ENCODE data around the gene HOOK1. TPM values are rescaled to one million over a fixed set of nuclear protein-coding genes. Genes with fewer than 3 reads are reported as not detected.
A peak's percentile ranks its signal among the peaks of the same experiment; 100 is the strongest.

HOOK1 gene
- total RNA-seq, 6 experiments from 2014 or later, result 15.2 to 30.6 (median 26.7) TPM

- Histone ChIP-seq H3K4me3 (no peak overlapping the region), H3K27me3 (no peaks in the 10 kb centered on the region), H3K36me3 (no peaks in the 10 kb centered on the region), H3K4me1 (no peaks in the 10 kb centered on the region), H3K27ac (no peak overlapping the region), H3K9me3 (no peaks in the 10 kb centered on the region)
- DNase-seq (no peak), ATAC-seq (peak in 2 of 4 donors; percentile 14 to 19)
- 61% methylated on average over 3 of the region's 7 CpGs for WGBS (ENCODE audit: insufficient coverage, low coverage, low lambda C conversion rate, missing lambda C conversion rate)
- intact Hi-C loops (cut with DNase I), result no loop called here
- TF ChIP-seq POLR2A (IDR thresholded peaks at IDR 0.05), result no peak
- TF ChIP-seq CTCF (IDR thresholded peaks at IDR 0.05), result no peak
Measured at GRCh38 chr1:59776960-59777852, 37.5 kb upstream of the HOOK1 start.

DNA sequence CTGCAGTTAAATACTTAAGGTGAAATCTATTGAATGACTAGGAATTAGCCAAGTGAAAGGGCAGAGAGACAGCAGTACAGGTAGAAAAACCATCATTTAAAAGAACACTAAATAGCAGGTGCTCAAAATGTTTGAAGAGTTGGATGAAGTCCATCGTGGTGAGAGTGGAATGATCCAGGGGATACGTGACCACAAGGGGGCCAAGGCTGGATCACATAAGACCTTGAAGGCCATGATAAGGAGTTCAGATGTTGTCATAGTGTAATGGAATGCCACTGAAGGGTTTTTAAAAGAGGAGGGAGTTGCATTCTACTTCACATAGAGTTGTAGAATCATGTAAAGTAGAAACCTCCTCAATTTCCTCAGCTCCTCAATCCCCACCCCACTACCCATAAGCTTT lies 34.8 kb upstream of the HOOK1 start:
- WGBS (ENCODE audit: insufficient coverage, low coverage, low lambda C conversion rate, missing lambda C conversion rate), result 73% methylated on average over 2 of the region's 2 CpGs
- peak in 1 of 4 donors; percentile 12 for TF ChIP-seq CTCF (IDR thresholded peaks at IDR 0.05)
- no peak for TF ChIP-seq POLR2A (IDR thresholded peaks at IDR 0.05)
- Histone ChIP-seq H3K9me3 (no peaks in the 10 kb centered on the region), H3K27ac (no peak overlapping the region), H3K27me3 (no peaks in the 10 kb centered on the region), H3K4me3 (no peak overlapping the region), H3K36me3 (no peaks in the 10 kb centered on the region), H3K4me1 (no peaks in the 10 kb centered on the region)
- ATAC-seq, result no peak
- DNase-seq, result no peak
- intact Hi-C loops (cut with DNase I), result no loop called here

- no peaks in the 10 kb centered on the region for H3K9me3 ChIP-seq
- H3K36me3 ChIP-seq, result no peaks in the 10 kb centered on the region
- H3K27me3 ChIP-seq, result no peaks in the 10 kb centered on the region
- H3K27ac ChIP-seq, result no peak overlapping the region
- intact Hi-C loops (cut with DNase I), result no loop called here
- TF ChIP-seq CTCF (IDR thresholded peaks at IDR 0.05) (no peak), POLR2A (IDR thresholded peaks at IDR 0.05) (no peak)
- no peak overlapping the region for H3K4me3 ChIP-seq
- no peak for DNase-seq
- no peak for ATAC-seq
- no peaks in the 10 kb centered on the region for H3K4me1 ChIP-seq
Measured at GRCh38 chr1:59788825-59789224, 25.9 kb upstream of the HOOK1 start.

- Histone ChIP-seq H3K9me3 (no peaks in the 10 kb centered on the region), H3K4me3 (no peak overlapping the region), H3K4me1 (no peaks in the 10 kb centered on the region), H3K27ac (no peak overlapping the region), H3K27me3 (no peaks in the 10 kb centered on the region), H3K36me3 (no peaks in the 10 kb centered on the region)
- intact Hi-C loops (cut with DNase I), result no loop called here
- TF ChIP-seq CTCF (IDR thresholded peaks at IDR 0.05), result no peak
- TF ChIP-seq POLR2A (IDR thresholded peaks at IDR 0.05), result no peak
- DNase-seq (no peak), ATAC-seq (no peak)
Measured at GRCh38 chr1:59798600-59798999, 16.1 kb upstream of the HOOK1 start.

Measured in right lobe of liver (tissue), 6 donors.